T-helper 1 cell treated with Interleukin-12 subunit alpha and Interleukin-12 subunit beta and Interleukin-4 antibody, amounts not matched to agents 30 μg/mL and 1 μg/mL, for 36 hours (primary cell): ENCODE results near the gene HCFC1.
A peak's percentile ranks its signal among the peaks of the same experiment; 100 is the strongest.

Source experiments
- H3K27ac Mint-ChIP-seq: one replicate; pipeline ENCODE4 v1.8.0; 2021; ENCODE audit warnings: mild to moderate bottlenecking, mixed read lengths
- H3K27me3 Mint-ChIP-seq: one replicate; pipeline ENCODE4 v1.8.0; 2021; ENCODE audit warnings: low read depth, mixed read lengths
- H3K36me3 Mint-ChIP-seq: one replicate; pipeline ENCODE4 v1.8.0; 2021; ENCODE audit warnings: low read depth, mixed read lengths
- H3K4me1 Mint-ChIP-seq: one replicate; pipeline ENCODE4 v1.8.0; 2021; ENCODE audit warnings: low read depth, mixed read lengths
- H3K4me3 Mint-ChIP-seq: one replicate; pipeline ENCODE4 v1.8.0; 2021; ENCODE audit warnings: mild to moderate bottlenecking, moderate library complexity, mixed read lengths
- H3K9me3 Mint-ChIP-seq: one replicate; pipeline ENCODE4 v1.8.0; 2021; ENCODE audit warnings: mixed read lengths

The HCFC1 gene

GRCh38 chrX:153925739-153926551, 45.7 kb downstream of the HCFC1 start, which contains the start of gene ARHGAP4:
TSS of gene ARHGAP4 (minus strand) at chrX:153926264. CDS start at chrX:153926202, 62 bp downstream.
- Mint-ChIP-seq H3K4me3 (peak within 1 kb of the TSS; percentile 96), H3K27me3 (no peaks in the 10 kb centered on the region), H3K27ac (peak within 1 kb of the TSS; percentile 97), H3K36me3 (peaks cover 20% of the 10 kb centered on the region), H3K9me3 (no peaks in the 10 kb centered on the region), H3K4me1 (peaks cover 23% of the 10 kb centered on the region)

- Mint-ChIP-seq H3K36me3 (peaks cover 20% of the 10 kb centered on the region), H3K27me3 (no peaks in the 10 kb centered on the region), H3K4me1 (peaks cover 23% of the 10 kb centered on the region), H3K27ac (peak overlapping the region; percentile 93), H3K4me3 (peak overlapping the region; percentile 96), H3K9me3 (no peaks in the 10 kb centered on the region)
These were observed 46.3 kb downstream of the HCFC1 start for GRCh38 chrX:153925387-153925738.

DNA sequence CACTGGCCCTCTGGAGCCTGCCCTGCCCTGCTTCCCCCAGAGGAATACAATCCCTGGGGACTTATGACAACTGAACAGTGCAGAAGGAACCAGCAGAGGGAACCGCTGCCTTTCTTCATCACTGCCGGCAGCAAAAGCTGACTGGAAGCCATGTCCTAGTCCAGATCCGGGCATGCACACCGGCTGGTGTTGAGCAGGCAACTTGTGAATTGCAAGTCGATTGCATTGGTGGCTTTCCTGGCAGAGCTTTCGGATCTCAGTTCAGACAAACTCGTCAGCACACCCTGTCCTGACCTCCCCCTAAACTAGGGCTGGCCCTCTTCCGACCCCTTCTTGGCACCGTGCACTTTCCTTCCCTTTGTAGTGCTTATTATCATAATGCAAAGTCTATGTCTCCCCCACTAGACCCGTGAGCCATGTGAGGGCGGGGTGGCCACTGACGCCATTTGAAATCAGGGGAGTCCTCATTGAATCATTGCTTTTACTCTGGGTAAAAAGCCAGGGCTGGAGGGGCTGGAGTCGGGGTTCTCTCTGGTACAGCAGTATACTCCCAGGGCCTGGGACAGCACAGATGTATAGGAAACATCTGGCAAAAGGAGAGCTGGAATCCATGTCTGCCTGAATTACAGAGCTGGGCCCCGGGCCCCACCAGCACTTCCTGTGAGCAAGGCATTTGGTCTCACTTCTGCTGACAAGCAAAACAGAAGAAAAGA, 47.3 kb downstream of the HCFC1 start:
- Mint-ChIP-seq H3K36me3 (peaks cover 27% of the 10 kb centered on the region), H3K4me1 (peaks cover 23% of the 10 kb centered on the region)

GRCh38 chrX:153922932-153923857, 48.4 kb downstream of the HCFC1 start:
- peaks cover 21% of the 10 kb centered on the region for H3K4me1 Mint-ChIP-seq
- H3K36me3 Mint-ChIP-seq, result peaks cover 28% of the 10 kb centered on the region
- peak overlapping the region; percentile 96 for H3K4me3 Mint-ChIP-seq
- peak overlapping the region; percentile 68 for H3K27ac Mint-ChIP-seq
- H3K27me3 Mint-ChIP-seq, result no peaks in the 10 kb centered on the region
- H3K9me3 Mint-ChIP-seq, result no peaks in the 10 kb centered on the region

More for the DNA sequence above, 47.3 kb downstream of the HCFC1 start:
- H3K27ac Mint-ChIP-seq, result peak overlapping the region; percentile 80
- no peaks in the 10 kb centered on the region for H3K9me3 Mint-ChIP-seq
- peak overlapping the region; percentile 96 for H3K4me3 Mint-ChIP-seq
- no peaks in the 10 kb centered on the region for H3K27me3 Mint-ChIP-seq

DNA sequence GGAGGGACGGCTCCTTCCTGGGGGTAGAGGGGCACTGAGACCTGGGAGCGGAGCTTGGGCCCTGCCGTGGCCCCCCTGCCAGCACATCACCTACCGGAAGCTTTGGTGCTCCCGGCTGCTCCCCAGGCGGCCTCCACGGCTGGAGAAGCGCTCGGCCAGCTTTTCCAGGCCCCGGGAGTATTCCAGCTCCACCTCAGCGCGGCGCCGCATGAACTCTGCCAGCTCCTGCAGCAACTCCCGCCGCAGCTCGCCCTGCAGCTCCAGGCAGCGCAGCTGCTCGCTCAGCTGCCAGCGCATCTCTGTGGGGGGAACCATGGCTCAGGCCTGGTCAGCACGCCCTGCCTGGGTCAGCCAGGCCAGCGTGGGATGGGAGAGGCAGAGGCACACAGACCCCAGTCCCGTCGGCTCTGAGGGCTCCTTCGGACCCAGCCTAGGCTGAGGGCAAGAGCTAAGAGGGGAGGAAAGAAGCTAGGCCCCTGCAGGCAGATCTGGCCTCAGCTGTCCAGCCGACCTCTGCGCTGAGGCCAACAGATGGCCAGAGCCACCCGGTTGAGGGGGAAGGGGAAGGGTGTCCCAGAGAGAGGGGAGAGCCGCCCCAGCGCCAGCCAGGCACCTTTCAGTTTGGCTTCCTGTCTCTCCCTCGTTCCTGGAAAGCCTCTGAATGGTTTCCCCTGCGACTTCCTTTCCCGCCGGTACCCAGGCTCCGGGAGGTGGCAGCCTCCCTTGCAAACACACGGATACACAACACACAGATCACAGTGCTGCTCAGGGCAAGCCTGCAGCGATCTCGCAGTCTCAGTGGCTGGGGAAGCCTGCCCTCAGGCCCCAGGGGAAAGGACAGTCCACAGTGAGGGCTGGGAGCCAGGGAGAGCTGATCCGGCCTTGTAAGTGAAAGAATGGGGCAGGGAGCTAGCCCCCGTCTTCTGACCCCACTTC, 49.8 kb downstream of the HCFC1 start:
- H3K4me1 Mint-ChIP-seq, result peaks cover 17% of the 10 kb centered on the region
- peak overlapping the region; percentile 80 for H3K27ac Mint-ChIP-seq
- no peaks in the 10 kb centered on the region for H3K9me3 Mint-ChIP-seq
- peaks cover 32% of the 10 kb centered on the region for H3K36me3 Mint-ChIP-seq
- peak overlapping the region; percentile 96 for H3K4me3 Mint-ChIP-seq
- H3K27me3 Mint-ChIP-seq, result no peaks in the 10 kb centered on the region

DNA sequence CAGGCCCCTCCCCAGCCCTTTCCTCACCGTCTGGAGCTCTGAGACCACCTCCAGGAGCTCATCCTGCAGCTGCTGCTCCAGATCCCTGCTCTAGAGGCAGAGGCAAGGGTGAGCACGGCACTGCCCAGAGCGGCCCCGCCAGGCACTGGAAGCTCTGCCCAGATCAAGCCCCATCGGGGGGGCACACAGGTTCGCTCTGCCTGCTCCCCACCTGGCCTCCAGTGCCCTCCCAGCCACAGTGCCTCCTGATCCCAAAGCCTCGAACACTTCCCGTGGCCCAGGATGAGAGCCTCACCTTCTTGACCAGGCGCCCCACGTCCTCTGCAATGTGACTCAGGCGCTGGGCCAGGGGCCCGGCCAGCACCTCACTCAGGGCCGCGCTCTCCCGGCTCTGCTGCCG, 50.5 kb downstream of the HCFC1 start:
- H3K27ac Mint-ChIP-seq, result no peak overlapping the region
- no peaks in the 10 kb centered on the region for H3K27me3 Mint-ChIP-seq
- peaks cover 17% of the 10 kb centered on the region for H3K4me1 Mint-ChIP-seq
- H3K36me3 Mint-ChIP-seq, result peaks cover 34% of the 10 kb centered on the region
- H3K9me3 Mint-ChIP-seq, result no peaks in the 10 kb centered on the region
- H3K4me3 Mint-ChIP-seq, result no peak overlapping the region

GRCh38 chrX:153920546-153920945, 51.1 kb downstream of the HCFC1 start:
- Mint-ChIP-seq H3K4me1 (peaks cover 17% of the 10 kb centered on the region), H3K4me3 (no peak overlapping the region), H3K27ac (no peak overlapping the region), H3K27me3 (no peaks in the 10 kb centered on the region), H3K36me3 (peaks cover 36% of the 10 kb centered on the region), H3K9me3 (no peaks in the 10 kb centered on the region)

DNA sequence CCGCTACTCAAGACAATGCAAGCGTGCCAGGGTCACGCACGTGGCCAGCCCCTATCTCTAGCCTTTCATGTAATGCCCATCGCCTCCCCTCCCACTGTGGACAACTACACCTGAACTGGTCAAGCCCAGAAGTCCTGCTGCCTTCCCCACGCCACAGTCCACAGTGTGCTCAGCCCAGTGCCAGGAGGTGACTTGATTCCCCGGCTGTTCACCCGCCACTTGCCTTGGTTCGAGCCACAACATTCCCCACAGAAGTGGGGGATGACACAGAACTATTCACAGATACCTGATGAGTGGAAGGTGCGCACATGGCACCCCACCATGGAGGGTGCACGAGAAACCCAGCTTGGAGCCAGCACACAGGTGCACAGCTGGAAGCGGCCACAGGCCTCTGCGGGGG, 52.3 kb downstream of the HCFC1 start:
- Mint-ChIP-seq H3K4me1 (peaks cover 14% of the 10 kb centered on the region), H3K4me3 (no peak overlapping the region), H3K36me3 (peaks cover 30% of the 10 kb centered on the region), H3K9me3 (no peaks in the 10 kb centered on the region), H3K27me3 (no peaks in the 10 kb centered on the region), H3K27ac (no peak overlapping the region)

DNA sequence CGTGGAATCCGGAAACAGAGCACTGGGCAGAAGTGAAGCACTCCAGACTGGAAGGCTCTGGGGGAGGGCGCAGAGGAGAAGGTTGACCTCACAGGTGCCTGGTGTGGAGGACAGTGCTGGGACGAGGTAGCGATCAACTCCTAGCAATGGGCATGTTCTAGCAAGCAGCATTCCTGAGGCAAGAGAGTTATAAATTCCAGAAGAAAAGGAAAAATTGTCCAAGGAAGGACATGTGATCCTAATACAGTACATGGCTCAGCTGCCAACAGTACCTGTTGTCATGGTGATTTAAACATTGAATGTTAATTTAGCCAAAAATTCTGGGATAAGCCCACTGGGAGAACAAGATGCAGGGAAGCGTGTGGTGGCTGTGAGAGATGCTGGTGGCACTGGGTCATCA, 53.7 kb downstream of the HCFC1 start:
- Mint-ChIP-seq H3K27ac (no peak overlapping the region), H3K27me3 (no peaks in the 10 kb centered on the region), H3K36me3 (peaks cover 26% of the 10 kb centered on the region)

GRCh38 chrX:153913701-153914100, 57.9 kb downstream of the HCFC1 start:
- H3K36me3 Mint-ChIP-seq, result peaks cover 18% of the 10 kb centered on the region
- no peak overlapping the region for H3K27ac Mint-ChIP-seq
- H3K27me3 Mint-ChIP-seq, result no peaks in the 10 kb centered on the region
- no peak overlapping the region for H3K4me3 Mint-ChIP-seq
- peaks cover 6% of the 10 kb centered on the region for H3K4me1 Mint-ChIP-seq
- no peaks in the 10 kb centered on the region for H3K9me3 Mint-ChIP-seq

More for the DNA sequence above, 53.7 kb downstream of the HCFC1 start:
- Mint-ChIP-seq H3K9me3 (no peaks in the 10 kb centered on the region), H3K4me1 (peaks cover 9% of the 10 kb centered on the region), H3K4me3 (no peak overlapping the region)

DNA sequence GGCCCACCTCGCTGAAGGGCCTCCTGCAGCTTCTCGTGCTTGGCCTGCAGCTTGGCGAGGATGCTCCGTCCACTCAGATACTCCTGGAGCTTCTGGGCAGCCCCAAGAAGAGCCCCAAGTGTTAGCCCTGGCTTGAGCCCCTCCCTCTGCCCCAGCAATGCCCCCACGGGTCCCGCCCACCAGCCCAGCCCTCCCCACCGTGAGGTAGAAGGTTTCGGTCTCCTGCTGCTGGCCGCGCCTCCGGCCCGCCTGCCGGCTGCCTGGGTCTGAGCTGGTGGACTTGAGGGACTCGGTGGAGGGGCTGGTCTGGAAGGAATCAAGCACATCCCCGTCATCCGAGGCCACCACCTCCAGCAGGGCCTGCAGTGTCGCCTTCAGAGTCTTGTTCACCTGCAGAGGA, 58.4 kb downstream of the HCFC1 start:
- Mint-ChIP-seq H3K36me3 (peaks cover 20% of the 10 kb centered on the region), H3K4me1 (peaks cover 6% of the 10 kb centered on the region)

GRCh38 chrX:153911798-153912197, 59.8 kb downstream of the HCFC1 start:
- Mint-ChIP-seq H3K9me3 (no peaks in the 10 kb centered on the region), H3K27me3 (no peaks in the 10 kb centered on the region), H3K4me1 (peaks cover 6% of the 10 kb centered on the region), H3K27ac (peak overlapping the region; percentile 55), H3K4me3 (no peak overlapping the region), H3K36me3 (peaks cover 15% of the 10 kb centered on the region)

More for the DNA sequence above, 58.4 kb downstream of the HCFC1 start:
- H3K9me3 Mint-ChIP-seq, result no peaks in the 10 kb centered on the region
- H3K4me3 Mint-ChIP-seq, result no peak overlapping the region
- H3K27me3 Mint-ChIP-seq, result no peaks in the 10 kb centered on the region
- no peak overlapping the region for H3K27ac Mint-ChIP-seq

DNA sequence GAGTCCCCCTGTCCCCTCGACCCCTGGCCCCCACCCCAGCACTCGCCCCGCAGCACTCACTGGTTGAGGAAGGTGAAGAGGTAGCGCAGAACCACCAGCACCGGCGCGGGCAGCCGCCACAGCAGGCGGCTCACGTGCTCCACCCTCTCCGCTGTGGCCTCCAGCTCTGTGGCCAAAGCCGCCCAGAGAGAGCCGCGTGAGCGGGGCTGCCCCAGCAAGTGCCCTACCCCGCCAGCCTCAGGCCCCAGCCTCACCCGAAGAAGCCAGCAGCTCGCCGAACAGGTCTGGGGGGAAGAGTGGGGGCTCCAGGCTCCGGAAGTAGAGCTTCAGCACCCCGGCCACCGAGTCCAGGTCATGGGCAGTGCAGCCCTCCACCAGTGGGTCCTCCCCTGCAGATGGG, 61.2 kb downstream of the HCFC1 start:
- no peaks in the 10 kb centered on the region for H3K27me3 Mint-ChIP-seq
- no peak overlapping the region for H3K4me3 Mint-ChIP-seq
- peaks cover 9% of the 10 kb centered on the region for H3K36me3 Mint-ChIP-seq
- H3K4me1 Mint-ChIP-seq, result peaks cover 6% of the 10 kb centered on the region
- H3K9me3 Mint-ChIP-seq, result no peaks in the 10 kb centered on the region
- no peak overlapping the region for H3K27ac Mint-ChIP-seq
